Prostate gland (tissue), 2 donors: ENCODE data around the gene NSUN3. TPM values are rescaled to one million over a fixed set of nuclear protein-coding genes. Genes with fewer than 3 reads are reported as not detected.

Experiments
- DNase-seq: peaks from one replicate; pipeline ENCODE4 v3.0.0-alpha.2; 2019; ENCODE audit warnings: low spot score
- H3K27ac ChIP-seq, 2 donors: fragments of 200-600 bp; sonication (generic); 2 replicates each; pipeline ENCODE4 v1.5.1; 2017 to 2019
- H3K27me3 ChIP-seq: fragments of 200-600 bp; sonication (generic); replicated peaks from 2 replicates; pipeline ENCODE4 v1.5.1; 2019; ENCODE audit not compliant: insufficient read depth
- H3K36me3 ChIP-seq, 2 donors: fragments of 200-600 bp; sonication (generic); 1 replicate in 1 of 2; 2 replicates in 1 of 2; pipeline versions ENCODE4 v1.5.1 to v1.8.1; 2017 to 2019
- H3K4me1 ChIP-seq: fragments of 200-600 bp; sonication (generic); replicated peaks from 2 replicates; pipeline ENCODE4 v1.5.1; 2019
- H3K4me3 ChIP-seq, 2 donors: fragments of 200-600 bp; sonication (generic); 2 replicates each; pipeline ENCODE4 v1.5.1; 2017 to 2019
- H3K9me3 ChIP-seq: fragments of 200-600 bp; sonication (generic); 2 replicates; pipeline ENCODE4 v1.5.1; 2017
- CTCF ChIP-seq, 4 experiments: fragments of 200-600 bp in 2 of 4; fragments of 450-650 bp in 2 of 4; sonication (generic) in 2 of 4; IDR thresholded peaks; 1 replicate in 3 of 4; 2 replicates in 1 of 4; pipeline ENCODE4 v1.5.1; 2016 to 2019; ENCODE audit warnings: antibody characterized with exemption in 4 of 4, mild to moderate bottlenecking in 2 of 4, moderate library complexity in 2 of 4
- POLR2A ChIP-seq: fragments of 450-650 bp; IDR thresholded peaks from one replicate; pipeline ENCODE4 v1.6.1; 2016; ENCODE audit warnings: antibody characterized with exemption, mild to moderate bottlenecking
- POLR2AphosphoS5 ChIP-seq: sonication (generic); formaldehyde crosslinking; IDR thresholded peaks from one replicate; pipeline ENCODE4 v1.6.1; 2017; ENCODE audit warnings: antibody characterized with exemption
- WGBS: methylation state at CpG from one replicate; pipeline ENCODE4 v1.1.5; 2018; 5-methylcytosine and 5-hydroxymethylcytosine counted together
- intact Hi-C: fragments of 100-400 bp; cut with DNase I; formaldehyde crosslinking; loops from one replicate; pipeline ENCODE4 v1.14.2; 2022
- total RNA-seq, 2 donors: library from RNA; depleted of rRNA; stranded (reverse); fragments of >200 nt; gene quantifications; one replicate each; pipeline ENCODE4 v1.1.0, GENCODE V29; 2016

NSUN3 gene
- total RNA-seq, 2 donors from 2014 or later, result 9.2 to 12.2 TPM

DNA sequence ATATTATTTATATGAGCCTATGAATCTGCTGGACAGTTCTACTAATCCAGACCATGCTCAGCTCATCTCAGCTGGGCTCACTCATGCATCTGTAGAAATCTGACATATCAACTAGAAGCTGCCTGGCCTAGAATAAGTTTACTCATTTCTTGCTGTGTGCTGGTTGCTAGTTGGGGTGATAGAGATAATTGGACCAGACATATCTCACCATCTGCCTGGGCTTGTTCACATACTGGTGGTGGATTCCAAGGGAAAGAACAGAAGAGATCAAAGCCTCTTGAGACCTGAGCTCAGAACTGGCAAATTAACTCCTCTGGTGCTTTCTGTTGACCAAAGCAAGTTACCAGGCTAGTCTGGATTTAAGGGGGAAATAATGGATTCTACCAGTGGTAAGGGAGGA, 109.1 kb downstream of the NSUN3 start:
- Histone ChIP-seq H3K27ac (no peak overlapping the region), H3K4me3 (no peak overlapping the region), H3K9me3 (no peaks in the 10 kb centered on the region), H3K36me3 (no peaks in the 10 kb centered on the region), H3K27me3 (no peaks in the 10 kb centered on the region), H3K4me1 (no peaks in the 10 kb centered on the region)
- intact Hi-C loops, result no loop called here
- TF ChIP-seq CTCF (IDR thresholded peaks at IDR 0.05) (no peak), POLR2A (no peak), POLR2AphosphoS5 (no peak)
- no peak for DNase-seq

GRCh38 chr3:94172695-94173310, 109.9 kb downstream of the NSUN3 start:
- Histone ChIP-seq H3K27me3 (no peaks in the 10 kb centered on the region), H3K9me3 (no peaks in the 10 kb centered on the region), H3K27ac (no peak overlapping the region), H3K4me1 (no peaks in the 10 kb centered on the region), H3K4me3 (no peak overlapping the region), H3K36me3 (no peaks in the 10 kb centered on the region)
- TF ChIP-seq POLR2A (no peak), CTCF (IDR thresholded peaks at IDR 0.05) (no peak), POLR2AphosphoS5 (no peak)
- intact Hi-C loops, result no loop called here
- 70% methylated on average over 3 of the region's 3 CpGs for WGBS
- DNase-seq, result no peak

DNA sequence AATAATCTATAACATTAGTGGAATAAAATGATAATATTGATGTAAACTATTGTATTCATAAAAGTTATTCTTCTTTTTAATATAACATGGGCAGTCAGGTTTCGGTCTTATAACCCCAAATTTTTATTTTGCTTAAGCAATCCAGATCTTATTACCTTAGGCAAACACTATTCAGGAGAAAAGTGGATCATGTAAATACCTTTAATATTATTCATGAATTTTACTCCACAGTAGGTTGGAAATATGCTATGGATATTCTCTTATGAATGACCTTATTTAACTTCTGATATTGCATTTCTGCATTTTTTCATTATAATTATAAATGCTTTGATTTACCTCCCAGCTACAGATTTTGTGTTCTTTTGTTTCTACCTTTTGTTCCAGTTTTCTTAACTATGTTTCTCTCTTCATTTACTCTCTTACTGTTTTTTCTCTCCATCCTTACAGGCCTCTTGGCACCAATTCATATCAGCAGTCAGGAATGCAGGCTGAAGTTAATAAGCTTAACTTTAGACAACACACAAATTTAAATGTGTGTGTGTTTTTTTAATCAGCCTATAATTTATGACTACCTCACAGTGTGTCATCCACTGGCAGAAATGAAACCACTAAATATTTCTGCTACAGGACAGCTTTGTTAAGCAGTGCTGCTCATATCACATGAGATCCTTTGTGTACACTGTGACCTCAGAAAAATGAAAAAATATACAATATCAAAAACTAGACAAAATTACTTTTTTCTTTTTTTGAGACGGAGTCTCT, 111.0 kb downstream of the NSUN3 start:
- WGBS, result 92% methylated on average over 2 of the region's 2 CpGs
- TF ChIP-seq CTCF (IDR thresholded peaks at IDR 0.05), result no peak
- no peak for TF ChIP-seq POLR2AphosphoS5
- TF ChIP-seq POLR2A, result no peak
- Histone ChIP-seq H3K36me3 (no peaks in the 10 kb centered on the region), H3K27me3 (no peaks in the 10 kb centered on the region), H3K4me1 (no peaks in the 10 kb centered on the region), H3K9me3 (no peaks in the 10 kb centered on the region), H3K4me3 (no peak overlapping the region), H3K27ac (no peak overlapping the region)
- intact Hi-C loops, result no loop called here
- no peak for DNase-seq

- DNase-seq, result no peak
- TF ChIP-seq POLR2A (no peak), CTCF (IDR thresholded peaks at IDR 0.05) (no peak), POLR2AphosphoS5 (no peak)
- WGBS, result 98% methylated on average over 2 of the region's 2 CpGs
- Histone ChIP-seq H3K36me3 (no peaks in the 10 kb centered on the region), H3K4me1 (no peaks in the 10 kb centered on the region), H3K27me3 (no peaks in the 10 kb centered on the region), H3K9me3 (no peaks in the 10 kb centered on the region), H3K27ac (no peak overlapping the region), H3K4me3 (no peak overlapping the region)
- intact Hi-C loops, result no loop called here
These were observed 112.8 kb downstream of the NSUN3 start for GRCh38 chr3:94175677-94176076.
